Measurements from ENCODE around the gene MS4A7.

- TF ChIP-seq EZH2 (IDR thresholded peaks at IDR 0.05; ENCODE audit: insufficient read depth, poor library complexity, severe bottlenecking) = no peak
- TF ChIP-seq EZH2phosphoT487 (IDR thresholded peaks at IDR 0.05; ENCODE audit: insufficient read depth, low read depth) = no peak
These were observed 14.5 kb upstream of the MS4A7 start for GRCh38 chr11:60363542-60364470.

Measured in GM23248 (cell line).